Right forelimb (tissue), 1 donor: ENCODE measurements around the gene USP6NL.
A peak's percentile ranks its signal among the peaks of the same experiment; 100 is the strongest.
"Not testable (repeated sequence)": the region's sequence is repeated elsewhere in the genome, so short reads cannot be mapped to it uniquely, and the experiment has no call there.

Experiments used
- DNase-seq: peaks from one replicate; pipeline ENCODE4 v3.0.0-alpha.2; 2018

USP6NL gene

GRCh38 chr10:11441151-11441535, 170.3 kb downstream of the USP6NL start:
- DNase-seq, result no peak

- DNase-seq, result no peak
Measured at GRCh38 chr10:11440250-11441150, 170.9 kb downstream of the USP6NL start.

GRCh38 chr10:11439523-11440053, 171.9 kb downstream of the USP6NL start:
- DNase-seq, result no peak

GRCh38 chr10:11437391-11438142, 173.9 kb downstream of the USP6NL start:
- DNase-seq, result no peak

GRCh38 chr10:11436445-11436844, 175.0 kb downstream of the USP6NL start:
- not testable (repeated sequence) for DNase-seq

- no peak for DNase-seq
Measured at GRCh38 chr10:11435581-11435981, 175.9 kb downstream of the USP6NL start.

- no peak for DNase-seq
Measured at GRCh38 chr10:11434324-11434723, 177.1 kb downstream of the USP6NL start.

GRCh38 chr10:11433657-11434056, 177.8 kb downstream of the USP6NL start:
- DNase-seq, result no peak

GRCh38 chr10:11431216-11431555, 180.3 kb downstream of the USP6NL start:
- DNase-seq, result no peak

GRCh38 chr10:11430421-11431215, 180.8 kb downstream of the USP6NL start:
- no peak for DNase-seq

- DNase-seq, result no peak
Measured at GRCh38 chr10:11429439-11430052, 181.9 kb downstream of the USP6NL start.

- no peak for DNase-seq
Measured at GRCh38 chr10:11425676-11426075, 185.8 kb downstream of the USP6NL start.

GRCh38 chr10:11425296-11425610, 186.2 kb downstream of the USP6NL start:
- no peak for DNase-seq

GRCh38 chr10:11424456-11425295, 186.8 kb downstream of the USP6NL start:
- peak; percentile 56 for DNase-seq

- no peak for DNase-seq
Measured at GRCh38 chr10:11416974-11417373, 194.5 kb downstream of the USP6NL start.

GRCh38 chr10:11415095-11415494, 196.4 kb downstream of the USP6NL start:
- DNase-seq, result no peak

- DNase-seq, result no peak
Measured at GRCh38 chr10:11414314-11415038, 197.0 kb downstream of the USP6NL start.

GRCh38 chr10:11411926-11412545, 199.4 kb downstream of the USP6NL start:
- no peak for DNase-seq

GRCh38 chr10:11409357-11409756, 202.1 kb downstream of the USP6NL start:
- no peak for DNase-seq

- DNase-seq, result no peak
Measured at GRCh38 chr10:11407939-11408338, 203.5 kb downstream of the USP6NL start.

- DNase-seq, result no peak
Measured at GRCh38 chr10:11406746-11407145, 204.7 kb downstream of the USP6NL start.
